ENCODE results near the gene AIG1.

Gene AIG1

DNA sequence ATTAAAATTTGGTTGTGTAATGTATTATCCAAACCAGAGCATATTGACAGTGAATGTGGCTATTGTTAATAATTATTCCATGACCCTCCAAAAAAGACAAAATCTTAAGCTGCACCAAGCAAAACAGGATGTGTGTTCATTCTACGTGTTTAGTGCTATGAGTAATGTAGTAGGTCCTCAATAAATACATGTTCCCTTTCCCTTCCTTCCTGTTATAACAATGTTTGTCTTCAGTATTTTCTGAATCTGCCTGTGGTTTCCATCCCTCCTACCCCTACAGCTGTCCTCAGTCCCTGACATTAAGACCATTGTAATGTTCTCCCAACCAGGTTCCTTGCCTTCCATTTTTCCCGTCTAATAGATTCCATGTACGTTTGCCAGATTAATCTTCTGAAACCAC is 163.8 kb downstream of the AIG1 start:
- H3K27me3 ChIP-seq (ENCODE audit: insufficient read depth, low read depth) = no peaks in the 10 kb centered on the region
- no peak overlapping the region for H2AFZ ChIP-seq (ENCODE audit: low read depth)
- no peaks in the 10 kb centered on the region for H3K36me3 ChIP-seq (ENCODE audit: insufficient read depth)
- no peak overlapping the region for H3K4me2 ChIP-seq
- no peak overlapping the region for H3K27ac ChIP-seq
- H3K4me3 ChIP-seq (IDR thresholded peaks at IDR 0.05; ENCODE audit: insufficient read depth, low read depth, low read length) = no peak overlapping the region
- H3K4me1 ChIP-seq (ENCODE audit: low read depth, poor library complexity, severe bottlenecking) = no peaks in the 10 kb centered on the region
- no peaks in the 10 kb centered on the region for H4K20me1 ChIP-seq (ENCODE audit: insufficient read depth)
- no peaks in the 10 kb centered on the region for H3K79me2 ChIP-seq (ENCODE audit: insufficient read depth, low read depth)
- H3K9ac ChIP-seq = no peak overlapping the region
- TF ChIP-seq CTCF (conservative IDR thresholded peaks at IDR 0.05; ENCODE audit: low read depth, low read length) = no peak

GRCh38 chr6:143225929-143226328 is 165.2 kb downstream of the AIG1 start:
- no peaks in the 10 kb centered on the region for H4K20me1 ChIP-seq (ENCODE audit: insufficient read depth)
- H3K4me3 ChIP-seq (IDR thresholded peaks at IDR 0.05; ENCODE audit: insufficient read depth, low read depth, low read length) = no peak overlapping the region
- H3K27ac ChIP-seq = no peak overlapping the region
- no peaks in the 10 kb centered on the region for H3K27me3 ChIP-seq (ENCODE audit: insufficient read depth, low read depth)
- no peak overlapping the region for H3K9ac ChIP-seq
- no peak overlapping the region for H2AFZ ChIP-seq (ENCODE audit: low read depth)
- TF ChIP-seq CTCF (conservative IDR thresholded peaks at IDR 0.05; ENCODE audit: low read depth, low read length) = no peak
- no peaks in the 10 kb centered on the region for H3K79me2 ChIP-seq (ENCODE audit: insufficient read depth, low read depth)
- no peaks in the 10 kb centered on the region for H3K4me1 ChIP-seq (ENCODE audit: low read depth, poor library complexity, severe bottlenecking)
- no peaks in the 10 kb centered on the region for H3K36me3 ChIP-seq (ENCODE audit: insufficient read depth)
- no peak overlapping the region for H3K4me2 ChIP-seq

- no peak for TF ChIP-seq CTCF (conservative IDR thresholded peaks at IDR 0.05; ENCODE audit: low read depth, low read length)
- Histone ChIP-seq H2AFZ (ENCODE audit: low read depth) (no peak overlapping the region), H3K4me1 (ENCODE audit: low read depth, poor library complexity, severe bottlenecking) (no peaks in the 10 kb centered on the region), H3K9ac (no peak overlapping the region), H3K36me3 (ENCODE audit: insufficient read depth) (no peaks in the 10 kb centered on the region), H3K79me2 (ENCODE audit: insufficient read depth, low read depth) (no peaks in the 10 kb centered on the region), H3K4me2 (no peak overlapping the region), H4K20me1 (ENCODE audit: insufficient read depth) (no peaks in the 10 kb centered on the region), H3K4me3 (IDR thresholded peaks at IDR 0.05; ENCODE audit: insufficient read depth, low read depth, low read length) (no peak overlapping the region), H3K27ac (no peak overlapping the region), H3K27me3 (ENCODE audit: insufficient read depth, low read depth) (no peaks in the 10 kb centered on the region)
These were observed 167.0 kb downstream of the AIG1 start for GRCh38 chr6:143227675-143228074.

GRCh38 chr6:143229400-143229799 is 168.7 kb downstream of the AIG1 start:
- H3K9ac ChIP-seq = no peak overlapping the region
- no peaks in the 10 kb centered on the region for H3K4me1 ChIP-seq (ENCODE audit: low read depth, poor library complexity, severe bottlenecking)
- no peak overlapping the region for H2AFZ ChIP-seq (ENCODE audit: low read depth)
- H3K4me3 ChIP-seq (IDR thresholded peaks at IDR 0.05; ENCODE audit: insufficient read depth, low read depth, low read length) = no peak overlapping the region
- no peaks in the 10 kb centered on the region for H3K27me3 ChIP-seq (ENCODE audit: insufficient read depth, low read depth)
- H3K79me2 ChIP-seq (ENCODE audit: insufficient read depth, low read depth) = no peaks in the 10 kb centered on the region
- H3K4me2 ChIP-seq = no peak overlapping the region
- H3K36me3 ChIP-seq (ENCODE audit: insufficient read depth) = no peaks in the 10 kb centered on the region
- H3K27ac ChIP-seq = no peak overlapping the region
- no peaks in the 10 kb centered on the region for H4K20me1 ChIP-seq (ENCODE audit: insufficient read depth)
- TF ChIP-seq CTCF (conservative IDR thresholded peaks at IDR 0.05; ENCODE audit: low read depth, low read length) = no peak

- H3K79me2 ChIP-seq (ENCODE audit: insufficient read depth, low read depth) = no peaks in the 10 kb centered on the region
- no peaks in the 10 kb centered on the region for H3K27me3 ChIP-seq (ENCODE audit: insufficient read depth, low read depth)
- no peak overlapping the region for H3K9ac ChIP-seq
- peak; percentile 59 for TF ChIP-seq CTCF (conservative IDR thresholded peaks at IDR 0.05; ENCODE audit: low read depth, low read length)
- no peak overlapping the region for H3K27ac ChIP-seq
- no peaks in the 10 kb centered on the region for H3K4me1 ChIP-seq (ENCODE audit: low read depth, poor library complexity, severe bottlenecking)
- H3K36me3 ChIP-seq (ENCODE audit: insufficient read depth) = no peaks in the 10 kb centered on the region
- H3K4me2 ChIP-seq = no peak overlapping the region
- no peaks in the 10 kb centered on the region for H4K20me1 ChIP-seq (ENCODE audit: insufficient read depth)
- H3K4me3 ChIP-seq (IDR thresholded peaks at IDR 0.05; ENCODE audit: insufficient read depth, low read depth, low read length) = no peak overlapping the region
- no peak overlapping the region for H2AFZ ChIP-seq (ENCODE audit: low read depth)
These were observed 172.2 kb downstream of the AIG1 start for GRCh38 chr6:143232849-143233248.
